HepG2 (cell line): ENCODE measurements around the gene PPP1CB. TPM values are rescaled to one million over a fixed set of nuclear protein-coding genes. Genes with fewer than 3 reads are reported as not detected.

Experiments used
- BRD4 ChIP-seq: sonication (generic); formaldehyde crosslinking; IDR thresholded peaks from 2 replicates; pipeline ENCODE4 v1.4.0; 2020; ENCODE audit warnings: missing genetic modification reagents
- HES4 ChIP-seq: sonication (generic); formaldehyde crosslinking; IDR thresholded peaks from 2 replicates; pipeline ENCODE4 v1.9.0; 2021; ENCODE audit warnings: mild to moderate bottlenecking, missing genetic modification reagents, borderline replicate concordance
- HOXD1 ChIP-seq: sonication (generic); formaldehyde crosslinking; IDR thresholded peaks from 2 replicates; pipeline ENCODE4 v1.5.0; 2020; ENCODE audit warnings: missing genetic modification reagents
- MAZ ChIP-seq, 2 experiments: sonication (generic) in 1 of 2; formaldehyde crosslinking in 1 of 2; IDR thresholded peaks; 2 replicates each; pipeline versions ENCODE4 v1.5.0 to v1.6.1; 2012 to 2020; ENCODE audit warnings: low read depth in 2 of 2, mild to moderate bottlenecking in 2 of 2, borderline replicate concordance in 1 of 2, improper control_type of control experiment in 1 of 2, low read length in 1 of 2, missing genetic modification reagents in 1 of 2, moderate library complexity in 1 of 2
- MED13 ChIP-seq: sonication (generic); formaldehyde crosslinking; IDR thresholded peaks from 2 replicates; pipeline ENCODE4 v1.5.0; 2020; ENCODE audit warnings: missing genetic modification reagents
- MEIS2 ChIP-seq: sonication (generic); formaldehyde crosslinking; IDR thresholded peaks from 2 replicates; pipeline ENCODE4 v1.9.0; 2021; ENCODE audit warnings: mild to moderate bottlenecking, missing genetic modification reagents
- NFYC ChIP-seq: IDR thresholded peaks from 2 replicates; pipeline ENCODE4 v1.6.1; 2016; ENCODE audit warnings: missing genetic modification reagents, missing compliant biosample characterization
- PITX1 ChIP-seq: sonication (generic); formaldehyde crosslinking; IDR thresholded peaks from 2 replicates; pipeline ENCODE4 v1.5.1; 2020; ENCODE audit warnings: mild to moderate bottlenecking, missing genetic modification reagents
- SIN3A ChIP-seq: IDR thresholded peaks from 2 replicates; pipeline ENCODE4 v1.6.1; 2011; ENCODE audit warnings: low read depth, mild to moderate bottlenecking, control low read depth, low read length, borderline replicate concordance
- YEATS4 ChIP-seq: sonication (generic); formaldehyde crosslinking; IDR thresholded peaks from 2 replicates; pipeline ENCODE4 v1.4.0; 2020; ENCODE audit warnings: missing genetic modification reagents, borderline replicate concordance
- YY1 ChIP-seq: IDR thresholded peaks from 2 replicates; pipeline ENCODE4 v1.6.1; 2011; ENCODE audit warnings: low read length, low read depth, moderate library complexity, mild to moderate bottlenecking; ENCODE audit not compliant: insufficient read depth, insufficient replicate concordance
- ZFY ChIP-seq: sonication (generic); formaldehyde crosslinking; IDR thresholded peaks from 2 replicates; pipeline ENCODE4 v1.4.0; 2020; ENCODE audit warnings: missing genetic modification reagents
- ZNF367 ChIP-seq: sonication (generic); formaldehyde crosslinking; IDR thresholded peaks from 2 replicates; pipeline ENCODE4 v1.4.0; 2020; ENCODE audit warnings: missing genetic modification reagents, borderline replicate concordance
- ZNF546 ChIP-seq: sonication (generic); formaldehyde crosslinking; conservative IDR thresholded peaks from 2 replicates; pipeline ENCODE4 v1.8.1; 2023; ENCODE audit warnings: mild to moderate bottlenecking, missing genetic modification reagents
- ZNF616 ChIP-seq: sonication (generic); formaldehyde crosslinking; IDR thresholded peaks from 2 replicates; pipeline ENCODE4 v1.5.0; 2020; ENCODE audit warnings: low read depth, mild to moderate bottlenecking, missing genetic modification reagents
- ZNF780A ChIP-seq: sonication (generic); formaldehyde crosslinking; IDR thresholded peaks from 2 replicates; pipeline ENCODE4 v1.8.0; 2022; ENCODE audit warnings: mild to moderate bottlenecking, missing genetic modification reagents, moderate library complexity
- ZNF788 ChIP-seq: sonication (generic); formaldehyde crosslinking; IDR thresholded peaks from 2 replicates; pipeline ENCODE4 v1.5.0; 2020; ENCODE audit warnings: mild to moderate bottlenecking, missing genetic modification reagents, borderline replicate concordance
- polyA plus RNA-seq, 8 experiments: library from polyadenylated mRNA; depleted of rRNA in 3 of 8; stranded (reverse) in 7 of 8; unstranded in 1 of 8; fragments of >200 nt; fragmentation: Illumina TruSeq in 4 of 8; extraction: Trizol in 4 of 8; gene quantifications; 2 replicates each; pipeline versions ENCODE4 v1.2.1 to v1.2.3, GENCODE V29; 2011 to 2016; ENCODE audit warnings: low read depth in 4 of 8, missing spikeins in 1 of 8, mixed read lengths in 1 of 8; ENCODE audit not compliant: insufficient read depth in 1 of 8
- total RNA-seq, 5 experiments: library from RNA; depleted of rRNA; stranded (reverse); fragments of >200 nt; fragmentation: Illumina TruSeq; extraction: Trizol; gene quantifications; 2 replicates each; pipeline ENCODE4 v1.2.3, GENCODE V29; 2016; ENCODE audit warnings: low read depth in 1 of 5
- TF ChIP-seq, protein P1 (sequence below): sonication (generic); formaldehyde crosslinking; IDR thresholded peaks from 2 replicates; pipeline ENCODE4 v1.5.1; 2020; ENCODE audit warnings: mild to moderate bottlenecking, moderate library complexity, missing genetic modification reagents
- TF ChIP-seq, protein P2 (sequence below): sonication (generic); formaldehyde crosslinking; IDR thresholded peaks from 2 replicates; pipeline ENCODE4 v1.4.0; 2020; ENCODE audit warnings: missing genetic modification reagents
- TF ChIP-seq, protein P3 (sequence below): sonication (generic); formaldehyde crosslinking; IDR thresholded peaks from 2 replicates; pipeline ENCODE4 v1.9.0; 2022; ENCODE audit warnings: missing genetic modification reagents, mild to moderate bottlenecking, borderline replicate concordance
- TF ChIP-seq, protein P4 (sequence below): sonication (generic); formaldehyde crosslinking; IDR thresholded peaks from 2 replicates; pipeline ENCODE4 v1.8.0; 2022; ENCODE audit warnings: mild to moderate bottlenecking, missing genetic modification reagents, moderate library complexity
- TF ChIP-seq, protein P5 (sequence below): sonication (generic); formaldehyde crosslinking; IDR thresholded peaks from 2 replicates; pipeline ENCODE4 v1.5.0; 2020; ENCODE audit warnings: mild to moderate bottlenecking, missing genetic modification reagents

The PPP1CB gene
- total and polyA plus RNA-seq, 2 of the 13 experiments (the other 11 are each of a cell fraction or from before 2014, with no cell fraction given): 46.9 to 109 TPM

DNA sequence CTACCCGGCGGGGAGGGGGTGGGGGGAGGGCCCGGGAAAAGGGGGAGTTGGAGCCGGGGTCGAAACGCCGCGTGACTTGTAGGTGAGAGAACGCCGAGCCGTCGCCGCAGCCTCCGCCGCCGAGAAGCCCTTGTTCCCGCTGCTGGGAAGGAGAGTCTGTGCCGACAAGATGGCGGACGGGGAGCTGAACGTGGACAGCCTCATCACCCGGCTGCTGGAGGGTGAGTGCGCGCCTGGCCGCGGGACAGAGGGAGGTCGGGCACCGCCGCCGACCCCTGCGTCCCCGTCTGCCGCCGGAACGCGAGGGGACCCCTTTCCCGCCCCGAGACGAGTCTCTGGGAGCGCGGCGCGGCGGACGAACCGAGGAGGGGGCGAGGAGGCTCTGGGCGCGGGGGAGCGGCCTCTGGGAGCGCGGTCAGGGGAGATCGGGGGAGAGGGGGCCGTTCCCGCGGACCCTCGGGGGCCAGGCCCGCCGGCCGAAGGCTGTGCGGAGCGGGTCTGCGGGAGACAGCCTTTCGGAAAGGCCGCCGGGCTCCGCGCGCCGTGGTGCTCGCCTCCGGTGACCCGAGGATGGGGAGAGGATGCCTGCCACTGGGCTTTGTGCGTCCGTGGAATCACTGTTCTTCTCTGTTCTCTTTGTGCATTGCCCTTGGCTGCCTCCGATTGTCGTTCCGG, 463 bp downstream of the PPP1CB start (continued):
- TF ChIP-seq, protein P1, sequence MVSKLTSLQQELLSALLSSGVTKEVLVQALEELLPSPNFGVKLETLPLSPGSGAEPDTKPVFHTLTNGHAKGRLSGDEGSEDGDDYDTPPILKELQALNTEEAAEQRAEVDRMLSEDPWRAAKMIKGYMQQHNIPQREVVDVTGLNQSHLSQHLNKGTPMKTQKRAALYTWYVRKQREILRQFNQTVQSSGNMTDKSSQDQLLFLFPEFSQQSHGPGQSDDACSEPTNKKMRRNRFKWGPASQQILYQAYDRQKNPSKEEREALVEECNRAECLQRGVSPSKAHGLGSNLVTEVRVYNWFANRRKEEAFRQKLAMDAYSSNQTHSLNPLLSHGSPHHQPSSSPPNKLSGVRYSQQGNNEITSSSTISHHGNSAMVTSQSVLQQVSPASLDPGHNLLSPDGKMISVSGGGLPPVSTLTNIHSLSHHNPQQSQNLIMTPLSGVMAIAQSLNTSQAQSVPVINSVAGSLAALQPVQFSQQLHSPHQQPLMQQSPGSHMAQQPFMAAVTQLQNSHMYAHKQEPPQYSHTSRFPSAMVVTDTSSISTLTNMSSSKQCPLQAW (CRISPR knock-in tag): 0 out of 2 replicates have a peak, but pooled peaks have one; percentile 31
- TF ChIP-seq ZNF616 (peak; percentile 53; the same call in 1 of the 2 replicates), BRD4 (CRISPR knock-in tag) (peak; percentile 93), SIN3A (no peak), MEIS2 (CRISPR knock-in tag) (peak; percentile 33; the same call in 1 of the 2 replicates), PITX1 (peak; percentile 48; the same call in 1 of the 2 replicates), HOXD1 (CRISPR knock-in tag) (peak; percentile 76), ZNF546 (CRISPR knock-in tag) (no peak; the same call in 1 of the 2 replicates), NFYC (CRISPR knock-in tag) (no peak), MAZ (IDR thresholded peaks at IDR 0.05; ENCODE audit: borderline replicate concordance, low read depth, low read length) (no peak), MAZ (CRISPR knock-in tag; IDR thresholded peaks at IDR 0.05; ENCODE audit: low read depth) (no peak; the same call in 1 of the 2 replicates), MED13 (CRISPR knock-in tag) (no peak), ZNF780A (CRISPR knock-in tag) (peak; percentile 81; the same call in 1 of the 2 replicates), ZNF788 (CRISPR knock-in tag) (peak; percentile 11; the same call in 1 of the 2 replicates), ZNF367 (CRISPR knock-in tag) (peak; percentile 80; the same call in 1 of the 2 replicates), YEATS4 (CRISPR knock-in tag) (peak; percentile 66), YY1 (peak; percentile 95), ZFY (CRISPR knock-in tag) (0 out of 2 replicates have a peak, but pooled peaks have one; percentile 10), HES4 (CRISPR knock-in tag) (0 out of 2 replicates have a peak, but pooled peaks have one; percentile 52)
- TF ChIP-seq, protein P2, sequence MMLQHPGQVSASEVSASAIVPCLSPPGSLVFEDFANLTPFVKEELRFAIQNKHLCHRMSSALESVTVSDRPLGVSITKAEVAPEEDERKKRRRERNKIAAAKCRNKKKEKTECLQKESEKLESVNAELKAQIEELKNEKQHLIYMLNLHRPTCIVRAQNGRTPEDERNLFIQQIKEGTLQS (CRISPR knock-in tag): peak; percentile 10; the same call in 1 of the 2 replicates
- TF ChIP-seq, protein P3, sequence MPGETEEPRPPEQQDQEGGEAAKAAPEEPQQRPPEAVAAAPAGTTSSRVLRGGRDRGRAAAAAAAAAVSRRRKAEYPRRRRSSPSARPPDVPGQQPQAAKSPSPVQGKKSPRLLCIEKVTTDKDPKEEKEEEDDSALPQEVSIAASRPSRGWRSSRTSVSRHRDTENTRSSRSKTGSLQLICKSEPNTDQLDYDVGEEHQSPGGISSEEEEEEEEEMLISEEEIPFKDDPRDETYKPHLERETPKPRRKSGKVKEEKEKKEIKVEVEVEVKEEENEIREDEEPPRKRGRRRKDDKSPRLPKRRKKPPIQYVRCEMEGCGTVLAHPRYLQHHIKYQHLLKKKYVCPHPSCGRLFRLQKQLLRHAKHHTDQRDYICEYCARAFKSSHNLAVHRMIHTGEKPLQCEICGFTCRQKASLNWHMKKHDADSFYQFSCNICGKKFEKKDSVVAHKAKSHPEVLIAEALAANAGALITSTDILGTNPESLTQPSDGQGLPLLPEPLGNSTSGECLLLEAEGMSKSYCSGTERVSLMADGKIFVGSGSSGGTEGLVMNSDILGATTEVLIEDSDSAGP (CRISPR knock-in tag): peak; percentile 75; the same call in 1 of the 2 replicates
- TF ChIP-seq, protein P4, sequence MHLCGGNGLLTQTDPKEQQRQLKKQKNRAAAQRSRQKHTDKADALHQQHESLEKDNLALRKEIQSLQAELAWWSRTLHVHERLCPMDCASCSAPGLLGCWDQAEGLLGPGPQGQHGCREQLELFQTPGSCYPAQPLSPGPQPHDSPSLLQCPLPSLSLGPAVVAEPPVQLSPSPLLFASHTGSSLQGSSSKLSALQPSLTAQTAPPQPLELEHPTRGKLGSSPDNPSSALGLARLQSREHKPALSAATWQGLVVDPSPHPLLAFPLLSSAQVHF (CRISPR knock-in tag): 0 out of 2 replicates have a peak, but pooled peaks have one; percentile 51
- TF ChIP-seq, protein P5, sequence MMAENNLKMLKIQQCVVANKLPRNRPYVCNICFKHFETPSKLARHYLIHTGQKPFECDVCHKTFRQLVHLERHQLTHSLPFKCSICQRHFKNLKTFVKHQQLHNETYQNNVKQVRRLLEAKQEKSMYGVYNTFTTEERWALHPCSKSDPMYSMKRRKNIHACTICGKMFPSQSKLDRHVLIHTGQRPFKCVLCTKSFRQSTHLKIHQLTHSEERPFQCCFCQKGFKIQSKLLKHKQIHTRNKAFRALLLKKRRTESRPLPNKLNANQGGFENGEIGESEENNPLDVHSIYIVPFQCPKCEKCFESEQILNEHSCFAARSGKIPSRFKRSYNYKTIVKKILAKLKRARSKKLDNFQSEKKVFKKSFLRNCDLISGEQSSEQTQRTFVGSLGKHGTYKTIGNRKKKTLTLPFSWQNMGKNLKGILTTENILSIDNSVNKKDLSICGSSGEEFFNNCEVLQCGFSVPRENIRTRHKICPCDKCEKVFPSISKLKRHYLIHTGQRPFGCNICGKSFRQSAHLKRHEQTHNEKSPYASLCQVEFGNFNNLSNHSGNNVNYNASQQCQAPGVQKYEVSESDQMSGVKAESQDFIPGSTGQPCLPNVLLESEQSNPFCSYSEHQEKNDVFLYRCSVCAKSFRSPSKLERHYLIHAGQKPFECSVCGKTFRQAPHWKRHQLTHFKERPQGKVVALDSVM (CRISPR knock-in tag): peak; percentile 64
